ENCODE measurements around the gene TDRD12. TPM values are rescaled to one million over a fixed set of nuclear protein-coding genes. Genes with fewer than 3 reads are reported as not detected.

Gene TDRD12
- total and polyA plus RNA-seq, 2 of the 13 experiments (the other 11 are each of a cell fraction or from before 2014, with no cell fraction given), result 0.03 to 0.40 TPM

GRCh38 chr19:32828139-32828538, 108.6 kb downstream of the TDRD12 start:
- CTCF ChIA-PET (ENCODE audit: low intra/inter-chr PET ratio, low total read pairs), result no interaction called here
- 44% methylated on average over 4 of the region's 4 CpGs for WGBS (ENCODE audit: low lambda C conversion rate)
- Histone ChIP-seq H3K9ac (ENCODE audit: insufficient read depth, low read depth, low read length) (no peak overlapping the region), H3K9me3 (ENCODE audit: low read length) (no peaks in the 10 kb centered on the region), H2AFZ (ENCODE audit: low read length) (no peak overlapping the region), H3K4me2 (ENCODE audit: low read depth, low read length) (no peak overlapping the region), H3K4me3 (replicated peaks in 1 of 3; ENCODE audit: insufficient read depth in 1 of 3, low read depth in 2 of 3, low read length in 3 of 3) (no peak overlapping the region), H4K20me1 (ENCODE audit: insufficient read depth, low read length) (no peaks in the 10 kb centered on the region), H3K27ac (ENCODE audit: extremely low read length, insufficient read depth, low read length) (peak overlapping the region; percentile 20), H3K36me3 (replicated peaks in 1 of 2; ENCODE audit: control insufficient read depth in 1 of 2, insufficient read depth in 2 of 2, low read length in 2 of 2) (peaks cover 0 to 1% of the 10 kb centered on the region in 2 experiments; a peak in 1 of 5 replicates), H3K27me3 (ENCODE audit: control insufficient read depth in 1 of 2, insufficient read depth in 2 of 2, low read length in 2 of 2) (no peaks in the 10 kb centered on the region), H3K4me1 (ENCODE audit: insufficient read depth, low read length) (peaks cover 17% of the 10 kb centered on the region), H3K79me2 (ENCODE audit: insufficient read depth, low read length) (no peaks in the 10 kb centered on the region)
- no peak for TF ChIP-seq ZFP91 (CRISPR knock-in tag; IDR thresholded peaks at IDR 0.05; ENCODE audit: borderline replicate concordance)
- TF ChIP-seq ZNF446 (CRISPR knock-in tag; IDR thresholded peaks at IDR 0.05), result no peak
- TF ChIP-seq PATZ1 (CRISPR knock-in tag; IDR thresholded peaks at IDR 0.05), result peak; percentile 51; the same call in 1 of the 2 replicates
- no peak for TF ChIP-seq NCOA2 (CRISPR knock-in tag; IDR thresholded peaks at IDR 0.05)
- BruUV-seq (replicated peaks), result no TSS peak
- peak; percentile 16 for DNase-seq (ENCODE audit: low spot score)
- FAIRE-seq, result peak; percentile 18
- POLR2A ChIA-PET, result no interaction called here
- in situ Hi-C loops (cut with HindIII; ENCODE audit: extremely low pct_ligation_motif_present, low pct_unique_long_range_greater_than_20kb) (no loop called here), intact Hi-C loops (cut with micrococcal nuclease; ENCODE audit: unreplicated experiment) (no loop called here)
- ATAC-seq, result peak; percentile 67

All from HepG2 (cell line).